Pancreas (tissue), 10 donors: ENCODE results near the gene ABTB2. TPM values are rescaled to one million over a fixed set of nuclear protein-coding genes. Genes with fewer than 3 reads are reported as not detected.
A peak's percentile ranks its signal among the peaks of the same experiment; 100 is the strongest.

Experiments used
- ATAC-seq, 4 donors: fragments of 200-7000 bp; cut with Tn5 transposase; one replicate each; pipeline versions ENCODE4 v1.8.0 to v1.9.1; 2020; ENCODE audit warnings: mild to moderate bottlenecking in 4 of 4, moderate library complexity in 4 of 4
- DNase-seq, 6 donors: peaks; one replicate each; pipeline ENCODE4 v3.0.0-alpha.2; 2020
- FAIRE-seq: peaks from 2 replicates; lab custom pipeline; 2012; peaks lifted over from hg19 to GRCh38; lab: Jason Lieb, UNC
- H3K27ac ChIP-seq, 4 donors: fragments of 200-600 bp; sonication (generic); 1 replicate in 3 of 4; 2 replicates in 1 of 4; pipeline versions ENCODE4 v1.5.0 to v1.8.0; 2020
- H3K27me3 ChIP-seq, 4 donors: fragments of 200-600 bp; one replicate each; pipeline ENCODE4 v1.8.0; 2021
- H3K36me3 ChIP-seq, 3 donors: fragments of 200-600 bp; sonication (generic) in 1 of 3; one replicate each; pipeline versions ENCODE4 v1.5.0 to v1.8.0; 2020 to 2021
- H3K4me1 ChIP-seq, 3 donors: fragments of 200-600 bp; one replicate each; pipeline ENCODE4 v1.8.0; 2021
- H3K4me3 ChIP-seq, 4 donors: fragments of 200-600 bp; sonication (generic) in 2 of 4; one replicate each; pipeline versions ENCODE4 v1.5.0 to v1.8.0; 2020 to 2021
- H3K9me3 ChIP-seq, 4 donors: fragments of 200-600 bp; one replicate each; pipeline ENCODE4 v1.8.0; 2021
- WGBS, 2 donors: extraction: QIAGEN DNeasy Blood & Tissue Kit; methylation state at CpG; one replicate each; pipeline ENCODE4 v1.1.7; 2013; 5-methylcytosine and 5-hydroxymethylcytosine counted together
- intact Hi-C, 3 donors: fragments of 100-400 bp; cut with DNase I; formaldehyde crosslinking; loops; one replicate each; pipeline versions ENCODE4 v1.11.1 to v1.14.2; 2022
- polyA plus RNA-seq, 2 donors: library from polyadenylated mRNA; stranded (reverse); fragments of 200-250 nt; gene quantifications; one replicate each; pipeline ENCODE4 v1.2.3, GENCODE V29; 2013
- total RNA-seq, 6 donors: library from RNA; stranded (reverse); fragmentation: NEBNext Ultra II Directional in 4 of 6; extraction: Animal tissue kit (Norgen Biotek cat#: 25700) in 4 of 6; gene quantifications; one replicate each; pipeline versions ENCODE4 v1.2.1 to v1.2.4, GENCODE V29; 2021 to 2023
- TF ChIP-seq, protein P1 (sequence below), 4 donors: fragments of 200-600 bp; sonication (generic) in 3 of 4; IDR thresholded peaks; one replicate each; pipeline versions ENCODE4 v1.5.0 to v1.8.0; 2021; ENCODE audit warnings: antibody characterized with exemption in 4 of 4
- donor health status: healthy with polysubstance abuse.
- donor health status: DM: no; HTN: no; CAD: no; lungs with moderate emphysema.
- donor health status: DM: no; HTN: no; CAD: no.
- donor health status: control.
- donor health status: control.
- donor health status: Bipolar disorder and iron deficiency.
- donor health status: DM: yes; HTN: yes; CAD: no.
- donor health status: DM: no; HTN: no; CAD: no.
- donor health status: DM: no; HTN: no; CAD: no.
- donor health status: DM: yes; HTN: yes; CAD: no.

Gene ABTB2
- total and polyA plus RNA-seq, 8 donors: 0.63 to 4.4 (median 1.9) TPM

DNA sequence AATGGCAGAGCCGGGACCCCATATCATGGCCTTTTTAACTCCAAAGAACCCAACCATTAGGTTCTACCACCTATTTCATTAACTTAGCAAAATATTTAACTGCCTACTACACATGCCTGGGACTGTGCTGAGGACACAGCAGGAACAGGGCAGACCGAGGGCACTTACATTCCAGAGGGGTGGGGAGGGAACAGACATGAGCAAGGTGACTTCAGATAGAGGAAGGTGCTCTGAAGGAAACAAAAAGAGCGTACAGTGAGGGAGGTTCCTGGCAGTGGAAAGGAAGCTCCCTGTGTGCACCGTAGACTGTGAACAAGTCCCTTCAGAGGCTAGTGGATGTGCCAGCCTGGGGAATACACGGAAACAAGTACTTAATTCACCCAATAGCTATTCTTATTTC lies 169.6 kb downstream of the ABTB2 start:
- FAIRE-seq: no peak

DNA sequence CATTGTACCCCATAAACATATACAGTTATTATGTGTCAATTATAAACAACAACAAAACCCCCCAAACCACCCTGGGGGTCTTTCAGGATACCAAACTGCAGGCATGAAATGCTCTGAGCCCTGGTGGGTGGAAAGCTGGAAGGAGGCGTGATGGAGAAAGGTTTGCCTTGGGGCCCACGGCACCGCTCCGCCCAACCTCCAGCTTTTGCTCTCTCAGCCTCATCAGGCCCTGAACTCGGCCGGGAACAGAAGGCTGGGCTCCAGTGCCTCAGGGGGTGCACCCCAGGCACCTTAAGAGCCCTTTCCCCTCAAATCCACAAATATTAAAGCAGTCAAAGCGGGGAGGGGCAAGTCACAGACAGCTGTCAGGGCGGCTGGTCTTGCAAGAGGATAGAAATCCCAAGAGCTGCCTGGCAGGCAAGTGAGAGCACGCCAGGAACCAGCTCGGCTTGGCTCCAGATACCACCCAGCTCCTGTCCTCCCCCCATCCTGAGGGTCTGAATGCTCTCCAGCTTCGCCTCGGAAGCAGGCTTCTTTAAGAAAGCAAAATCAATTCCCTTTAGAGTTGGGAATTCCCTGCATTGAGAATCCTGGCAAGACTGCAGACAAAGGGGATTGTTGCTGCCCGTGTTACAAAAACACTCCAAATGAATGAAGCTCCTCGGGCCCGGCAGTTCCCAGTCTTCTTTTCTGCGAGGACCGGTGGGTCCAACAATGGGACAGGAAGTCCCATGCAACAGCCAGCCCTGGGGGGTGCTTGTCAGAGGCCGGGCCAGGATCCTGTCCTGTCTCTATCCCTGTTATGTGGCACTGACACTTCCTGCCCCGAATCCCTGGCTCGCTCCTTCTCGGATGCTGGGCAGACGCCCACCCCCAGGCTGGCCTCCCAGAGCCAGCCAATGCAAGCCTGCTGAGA lies 171.6 kb downstream of the ABTB2 start:
- Histone ChIP-seq H3K4me3 (no peak overlapping the region), H3K27me3 (no peaks in the 10 kb centered on the region), H3K4me1 (no peaks in the 10 kb centered on the region), H3K27ac (no peak overlapping the region), H3K9me3 (no peaks in the 10 kb centered on the region), H3K36me3 (no peaks in the 10 kb centered on the region)
- 86 to 90% methylated on average over 22 of the region's 22 CpGs for WGBS, 2 donors
- DNase-seq (no peak), FAIRE-seq (no peak), ATAC-seq (no peak)
- TF ChIP-seq, protein P1, sequence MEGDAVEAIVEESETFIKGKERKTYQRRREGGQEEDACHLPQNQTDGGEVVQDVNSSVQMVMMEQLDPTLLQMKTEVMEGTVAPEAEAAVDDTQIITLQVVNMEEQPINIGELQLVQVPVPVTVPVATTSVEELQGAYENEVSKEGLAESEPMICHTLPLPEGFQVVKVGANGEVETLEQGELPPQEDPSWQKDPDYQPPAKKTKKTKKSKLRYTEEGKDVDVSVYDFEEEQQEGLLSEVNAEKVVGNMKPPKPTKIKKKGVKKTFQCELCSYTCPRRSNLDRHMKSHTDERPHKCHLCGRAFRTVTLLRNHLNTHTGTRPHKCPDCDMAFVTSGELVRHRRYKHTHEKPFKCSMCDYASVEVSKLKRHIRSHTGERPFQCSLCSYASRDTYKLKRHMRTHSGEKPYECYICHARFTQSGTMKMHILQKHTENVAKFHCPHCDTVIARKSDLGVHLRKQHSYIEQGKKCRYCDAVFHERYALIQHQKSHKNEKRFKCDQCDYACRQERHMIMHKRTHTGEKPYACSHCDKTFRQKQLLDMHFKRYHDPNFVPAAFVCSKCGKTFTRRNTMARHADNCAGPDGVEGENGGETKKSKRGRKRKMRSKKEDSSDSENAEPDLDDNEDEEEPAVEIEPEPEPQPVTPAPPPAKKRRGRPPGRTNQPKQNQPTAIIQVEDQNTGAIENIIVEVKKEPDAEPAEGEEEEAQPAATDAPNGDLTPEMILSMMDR (IDR thresholded peaks at IDR 0.05): no peak
- intact Hi-C loops: no loop called here

More for the DNA sequence above, 169.6 kb downstream of the ABTB2 start:
- intact Hi-C loops: no loop called here
- Histone ChIP-seq H3K27me3 (no peaks in the 10 kb centered on the region), H3K9me3 (no peaks in the 10 kb centered on the region), H3K4me1 (no peaks in the 10 kb centered on the region), H3K36me3 (no peaks in the 10 kb centered on the region), H3K4me3 (no peak overlapping the region), H3K27ac (no peak overlapping the region)
- TF ChIP-seq, protein P1 (IDR thresholded peaks at IDR 0.05): no peak
- WGBS, 2 donors: 78 to 80% methylated on average over 5 of the region's 5 CpGs
- DNase-seq (no peak), ATAC-seq (peak in 2 of 4 donors; percentile 19 to 25)

DNA sequence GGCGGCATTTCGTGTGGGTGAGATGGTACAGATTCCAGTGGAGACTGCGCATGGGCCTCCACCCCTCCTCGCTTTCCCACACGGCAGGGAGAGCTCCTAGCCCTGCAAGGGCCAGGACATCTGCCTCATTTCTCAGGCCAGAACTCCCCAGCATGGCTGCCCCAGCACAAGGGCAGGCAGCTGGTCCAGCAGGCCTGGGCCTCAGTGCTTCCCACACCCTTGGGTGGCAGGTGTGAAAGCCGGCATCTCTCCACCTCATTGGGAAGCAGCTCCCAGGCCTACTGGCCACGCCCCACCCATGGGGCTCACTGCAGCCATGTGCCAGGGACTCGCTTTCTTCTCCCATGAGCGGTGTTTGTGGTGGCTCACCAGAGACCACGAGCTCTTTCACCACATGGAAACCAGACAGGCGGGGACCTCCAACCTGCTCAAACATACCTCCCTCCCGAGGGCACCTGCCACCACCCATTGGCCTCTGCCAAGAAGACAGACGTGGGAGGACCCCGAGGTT lies 173.2 kb downstream of the ABTB2 start:
- DNase-seq (peak in 1 of 6 donors; percentile 35), ATAC-seq (peak in 1 of 4 donors; percentile 46), FAIRE-seq (no peak)
- intact Hi-C loops: no loop called here
- H3K4me1 ChIP-seq: no peaks in the 10 kb centered on the region
- TF ChIP-seq, protein P1 (IDR thresholded peaks at IDR 0.05): no peak
- H3K4me3 ChIP-seq: no peak overlapping the region
- 82 to 85% methylated on average over 14 of the region's 14 CpGs for WGBS, 2 donors
- no peaks in the 10 kb centered on the region for H3K27me3 ChIP-seq
- H3K36me3 ChIP-seq: no peaks in the 10 kb centered on the region
- no peak overlapping the region for H3K27ac ChIP-seq
- no peaks in the 10 kb centered on the region for H3K9me3 ChIP-seq

DNA sequence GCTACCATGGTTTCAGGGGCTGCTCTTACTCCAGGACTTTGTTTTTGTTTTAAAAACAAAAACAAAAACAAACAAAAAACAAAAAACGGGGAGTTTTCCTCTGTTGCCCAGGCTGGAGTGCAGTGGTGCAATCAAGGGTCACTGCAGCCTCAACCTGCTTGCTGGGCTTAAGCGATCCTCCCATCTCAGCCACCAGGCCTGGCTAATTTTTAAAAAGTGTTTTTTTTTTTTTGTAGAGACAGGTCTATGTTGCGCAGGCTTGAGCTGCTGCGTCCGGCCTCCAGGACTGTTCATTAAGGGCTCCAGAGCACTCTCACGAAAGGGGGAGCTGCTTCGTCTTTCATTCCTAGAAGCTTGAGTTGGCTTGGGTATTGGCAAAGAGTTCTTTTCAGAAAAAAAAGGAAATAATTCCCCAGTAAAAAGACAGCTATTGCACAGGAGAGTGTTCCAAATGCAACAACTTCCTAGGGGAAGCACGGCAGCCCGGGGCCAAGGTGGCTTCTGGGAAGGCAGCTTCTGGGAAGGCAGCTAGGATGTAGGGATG lies 173.9 kb downstream of the ABTB2 start:
- TF ChIP-seq, protein P1 (IDR thresholded peaks at IDR 0.05): no peak
- Histone ChIP-seq H3K27ac (no peak overlapping the region), H3K9me3 (no peaks in the 10 kb centered on the region), H3K27me3 (no peaks in the 10 kb centered on the region), H3K36me3 (no peaks in the 10 kb centered on the region), H3K4me3 (no peak overlapping the region), H3K4me1 (no peaks in the 10 kb centered on the region)
- intact Hi-C loops: no loop called here
- no peak for FAIRE-seq
- WGBS, 2 donors: 94% methylated on average over 9 of the region's 9 CpGs
- no peak for DNase-seq
- ATAC-seq: no peak
